HG03342 (cell line): Measurements from ENCODE around the gene NIFK.

Experiments used
- ATAC-seq: cut with Tn5 transposase; IDR thresholded peaks from one replicate; pipeline ENCODE4 v1.9.1; 2021; ENCODE audit warnings: mild to moderate bottlenecking, moderate library complexity; ENCODE audit not compliant: unreplicated experiment

NIFK gene

GRCh38 chr2:121736462-121737336, at the start of gene NIFK:
Gene NIFK (minus strand): TSS chr2:121736875. CDS start chr2:121736850, 25 bp downstream.
- peak; percentile 93 for ATAC-seq

- ATAC-seq = no peak
Observed at GRCh38 chr2:121783180-121783579, 46.5 kb upstream of the NIFK start.

GRCh38 chr2:121778741-121779487, 42.2 kb upstream of the NIFK start:
- ATAC-seq = no peak

- ATAC-seq = no peak
Observed at GRCh38 chr2:121777699-121778058, 41.0 kb upstream of the NIFK start.

GRCh38 chr2:121776885-121777698, 40.4 kb upstream of the NIFK start:
- ATAC-seq = no peak

- ATAC-seq = no peak
Observed at GRCh38 chr2:121776361-121776760, 39.7 kb upstream of the NIFK start.

- no peak for ATAC-seq
Observed at GRCh38 chr2:121774235-121774634, 37.6 kb upstream of the NIFK start.

GRCh38 chr2:121771976-121772742, 35.5 kb upstream of the NIFK start:
- ATAC-seq = no peak

- no peak for ATAC-seq
Observed at GRCh38 chr2:121768143-121768755, 31.6 kb upstream of the NIFK start.

GRCh38 chr2:121766624-121767023, 29.9 kb upstream of the NIFK start:
- ATAC-seq = no peak

- ATAC-seq = no peak
Observed at GRCh38 chr2:121764681-121765228, 28.1 kb upstream of the NIFK start.

GRCh38 chr2:121755237-121756111, 18.8 kb upstream of the NIFK start, which contains the start of gene TSN:
Gene TSN (plus strand): TSS chr2:121755651. CDS start chr2:121755780, 129 bp downstream.
- peak; percentile 100 for ATAC-seq

GRCh38 chr2:121754851-121755236, 18.2 kb upstream of the NIFK start:
- ATAC-seq = no peak

GRCh38 chr2:121748202-121748601, 11.5 kb upstream of the NIFK start:
- ATAC-seq = no peak

GRCh38 chr2:121746071-121746578, 9.4 kb upstream of the NIFK start:
- no peak for ATAC-seq

GRCh38 chr2:121741450-121741849, 4.8 kb upstream of the NIFK start:
- no peak for ATAC-seq

GRCh38 chr2:121740973-121741372, 4.3 kb upstream of the NIFK start:
- ATAC-seq = no peak

GRCh38 chr2:121736140-121736461, 574 bp downstream of the NIFK start:
- no peak for ATAC-seq
